DMS53 treated with DMSO at 0.1 percent for 48 hours (cell line): ENCODE results near the gene SAPCD1.

Source experiments
- DNase-seq: peaks from one replicate; lab custom pipeline; 2025; ENCODE audit not compliant: unreplicated experiment; lab: John Stamatoyannopoulos, UW

Gene SAPCD1

GRCh38 chr6:31728767-31729514, 33.5 kb upstream of the SAPCD1 start, which contains the start of gene DDAH2:
Gene DDAH2 (minus strand): TSS chr6:31729299. CDS start chr6:31729161, 138 bp downstream.
- DNase-seq: no peak

DNA sequence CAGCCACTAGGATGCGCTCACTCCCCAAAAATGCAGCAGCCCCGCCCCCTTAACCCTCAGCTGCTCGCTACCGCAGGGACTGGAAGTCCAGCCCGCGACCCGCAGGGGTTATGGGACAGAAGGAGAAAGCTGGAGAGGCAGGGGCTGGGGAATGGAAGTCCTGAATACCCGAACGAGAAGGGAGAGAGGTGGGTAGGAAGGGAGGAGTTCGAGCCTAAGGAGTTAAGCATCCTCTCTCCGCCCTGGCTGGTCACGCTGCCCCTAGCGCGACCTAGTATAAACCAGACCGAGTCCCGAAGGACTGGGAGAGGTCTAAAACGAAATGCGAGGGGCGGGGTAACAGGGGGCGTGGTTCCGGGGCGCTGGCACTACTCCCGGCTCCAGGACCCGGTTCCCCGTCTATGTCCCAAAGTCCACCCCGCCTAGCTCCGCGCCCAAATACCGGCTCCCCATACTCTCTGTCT, 32.9 kb upstream of the SAPCD1 start:
- DNase-seq: peak; percentile 66

DNA sequence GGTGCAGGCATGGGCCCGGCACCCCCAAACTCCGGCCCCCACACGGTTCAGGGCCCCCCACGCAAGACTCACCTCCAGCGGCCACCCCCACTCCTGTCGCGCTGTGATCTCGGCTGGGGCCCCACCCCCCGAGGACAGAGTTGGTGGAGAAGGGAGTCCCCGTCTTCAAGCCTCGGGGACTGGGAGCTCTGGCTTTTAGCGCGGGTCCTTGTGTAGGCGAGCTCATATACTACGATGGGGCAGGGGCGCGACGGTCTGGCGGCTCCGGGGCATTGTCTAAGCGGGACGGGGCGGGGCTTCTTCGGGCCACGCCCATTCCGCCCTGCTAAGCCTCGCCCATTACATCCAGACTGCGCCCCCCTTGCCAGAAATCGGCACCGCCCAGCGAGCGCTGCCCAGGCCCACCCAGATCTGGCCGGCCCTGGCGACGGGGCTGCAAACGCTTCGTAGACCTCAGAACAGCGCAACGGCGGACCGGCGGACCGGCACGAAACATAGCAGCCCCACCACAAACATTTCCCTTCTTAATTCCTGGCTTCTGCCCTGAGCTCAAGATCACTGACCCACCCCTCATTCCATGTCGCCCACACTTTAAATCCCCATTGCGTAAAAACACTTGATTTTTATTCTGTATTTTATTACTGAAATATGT, 32.4 kb upstream of the SAPCD1 start:
- DNase-seq: no peak

- DNase-seq: no peak
Measured at GRCh38 chr6:31730631-31731086, 31.8 kb upstream of the SAPCD1 start.

DNA sequence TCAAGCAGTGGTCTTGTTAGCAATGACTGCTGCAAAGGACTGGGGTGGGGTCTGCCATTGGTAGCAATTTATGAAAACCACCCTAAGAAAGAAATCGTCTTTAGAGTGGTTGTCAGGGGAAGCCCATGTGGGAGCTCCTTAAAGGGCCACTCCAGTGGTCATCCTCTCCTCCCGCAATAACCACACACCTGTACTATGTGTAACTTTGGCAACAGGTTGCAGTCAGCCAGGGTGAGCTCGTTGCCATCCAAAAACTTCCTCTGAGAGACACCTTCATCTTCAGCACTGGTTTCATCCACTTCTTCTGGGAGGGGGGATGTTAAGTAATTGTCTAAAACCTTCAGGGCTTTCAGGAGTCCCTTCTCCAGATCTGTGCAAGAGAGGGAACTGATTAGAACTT, 30.4 kb upstream of the SAPCD1 start:
- DNase-seq: no peak

- no peak for DNase-seq
Measured at GRCh38 chr6:31733734-31734133, 28.7 kb upstream of the SAPCD1 start.

DNA sequence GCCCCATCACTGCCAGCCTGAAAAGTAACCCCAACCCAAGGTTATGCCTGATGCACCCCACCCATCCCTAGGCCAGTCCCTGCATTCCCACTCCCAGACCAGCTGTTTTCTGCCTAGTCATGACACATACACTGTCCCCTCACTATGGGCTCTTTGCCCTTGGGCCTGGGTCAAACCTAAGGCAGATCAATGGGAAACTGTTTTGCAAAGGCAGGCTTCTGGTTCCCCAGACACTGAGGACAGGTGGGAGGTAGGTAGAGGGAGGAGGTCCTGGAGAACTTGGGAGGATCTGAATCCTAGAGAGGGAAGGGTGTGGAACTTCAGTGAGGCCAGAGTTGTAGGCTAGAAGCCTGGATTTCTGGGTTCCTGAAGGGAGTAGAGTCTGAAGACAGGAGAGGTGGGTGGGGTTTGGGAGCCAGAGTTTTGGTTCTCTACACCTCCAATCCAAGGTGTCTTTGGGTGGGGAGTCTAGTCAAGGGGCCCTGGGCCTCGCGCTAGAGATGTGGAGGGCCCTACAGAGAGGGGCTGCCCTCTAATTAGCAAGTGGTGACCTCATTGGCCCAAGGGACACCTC, 28.1 kb upstream of the SAPCD1 start:
- DNase-seq: no peak

DNA sequence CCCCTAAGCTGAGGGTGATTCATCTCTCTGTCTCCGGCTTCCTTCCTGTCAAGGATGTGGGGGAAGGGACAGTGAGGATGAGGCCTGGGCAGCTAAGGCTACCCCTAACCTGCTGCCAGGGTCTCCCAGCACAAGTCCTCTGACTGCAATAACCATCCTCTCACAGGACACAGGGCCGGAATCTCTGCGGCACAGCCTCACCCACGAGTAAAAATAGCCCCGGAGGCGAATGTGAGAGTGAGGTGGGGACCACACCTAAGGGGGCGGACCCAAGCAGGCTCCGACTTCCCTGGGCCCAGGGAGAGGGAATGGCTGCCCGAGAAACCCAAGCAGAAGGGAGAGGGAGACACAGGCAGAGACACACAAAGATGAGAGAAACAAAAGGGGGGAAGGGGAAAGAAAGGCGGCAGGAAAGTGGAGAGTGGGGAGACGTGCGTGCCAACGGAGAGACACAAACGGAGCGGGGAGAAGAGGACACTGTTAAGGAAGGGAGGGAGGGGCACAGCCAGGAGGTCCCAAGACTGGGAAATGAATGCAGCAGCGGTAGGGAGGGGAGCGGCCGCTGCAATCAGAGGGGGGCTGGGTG, 27.5 kb upstream of the SAPCD1 start:
- DNase-seq: peak; percentile 69

- DNase-seq: peak; percentile 82
Measured at GRCh38 chr6:31736021-31736767, 26.3 kb upstream of the SAPCD1 start, which contains the start of gene CLIC1. Gene CLIC1 (minus strand): TSS chr6:31736530. CDS start chr6:31736300, 230 bp downstream.

- DNase-seq: no peak
Measured at GRCh38 chr6:31736768-31737314, 25.6 kb upstream of the SAPCD1 start.

GRCh38 chr6:31737315-31737990, 25.0 kb upstream of the SAPCD1 start:
- DNase-seq: peak; percentile 80

GRCh38 chr6:31737991-31738979, 24.2 kb upstream of the SAPCD1 start:
- DNase-seq: peak; percentile 97

DNA sequence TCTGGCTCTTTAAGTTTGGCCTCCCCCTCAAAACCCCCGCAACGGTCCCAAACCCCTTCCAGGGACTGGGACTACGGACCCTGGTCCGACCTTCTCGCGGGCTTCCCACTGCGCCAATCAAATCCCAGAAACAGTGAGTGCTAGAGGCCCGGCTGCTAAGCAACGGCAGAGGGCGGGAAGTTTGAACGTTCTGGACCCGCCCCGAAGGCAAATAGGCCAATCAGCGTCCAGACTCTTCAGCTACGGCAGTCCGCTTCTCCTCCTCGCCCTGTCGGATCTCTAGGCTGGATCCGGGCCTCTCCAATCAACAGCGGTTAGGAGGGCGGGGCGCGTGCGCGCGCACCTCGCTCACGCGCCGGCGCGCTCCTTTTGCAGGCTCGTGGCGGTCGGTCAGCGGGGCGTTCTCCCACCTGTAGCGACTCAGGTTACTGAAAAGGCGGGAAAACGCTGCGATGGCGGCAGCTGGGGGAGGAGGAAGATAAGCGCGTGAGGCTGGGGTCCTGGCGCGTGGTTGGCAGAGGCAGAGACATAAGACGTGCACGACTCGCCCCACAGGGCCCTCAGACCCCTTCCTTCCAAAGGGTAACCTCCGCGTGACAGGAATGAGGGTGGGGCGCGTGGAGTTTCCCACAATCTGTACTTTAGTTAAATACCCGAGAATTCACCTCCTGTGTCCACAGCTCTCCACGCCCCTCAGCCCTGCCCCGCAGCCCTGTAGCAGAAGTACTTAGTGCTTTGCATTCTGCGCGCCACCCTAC, 22.6 kb upstream of the SAPCD1 start, which contains the start of gene MSH5:
TSS of gene MSH5 (plus strand) at position 367 of the 758 bp plus-strand sequence. CDS start 462 bp downstream, outside the sequence.
- peak; percentile 98 for DNase-seq

GRCh38 chr6:31740397-31741223, 21.8 kb upstream of the SAPCD1 start:
- DNase-seq: no peak

- no peak for DNase-seq
Measured at GRCh38 chr6:31741815-31742214, 20.6 kb upstream of the SAPCD1 start.

GRCh38 chr6:31742894-31743293, 19.6 kb upstream of the SAPCD1 start:
- DNase-seq: no peak

DNA sequence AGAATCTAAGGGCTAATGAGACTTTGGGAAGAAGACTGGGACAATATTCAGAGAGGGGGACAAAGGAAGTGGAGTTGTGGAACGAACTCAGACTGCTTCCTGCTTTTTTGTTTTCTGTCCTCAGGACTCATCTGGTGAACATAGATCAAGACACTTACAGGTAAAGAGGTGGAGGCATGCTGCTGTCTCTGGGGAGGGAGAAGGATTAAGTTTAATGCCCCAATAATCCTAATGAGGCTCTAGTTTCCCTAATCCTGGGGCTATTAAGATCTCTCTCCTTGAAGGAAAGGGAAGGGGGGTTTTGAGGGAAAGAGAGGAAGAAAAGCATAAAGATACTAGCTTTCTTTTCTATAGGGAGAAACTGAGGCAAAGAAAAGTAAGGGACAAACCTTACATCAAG, 18.0 kb upstream of the SAPCD1 start:
- no peak for DNase-seq
